Smooth muscle cell (in vitro differentiated cells): Measurements from ENCODE around the gene OR8G5. TPM values are rescaled to one million over a fixed set of nuclear protein-coding genes. Genes with fewer than 3 reads are reported as not detected.

Experiments
- DNase-seq: peaks from one replicate; lab custom pipeline; 2025; ENCODE audit not compliant: unreplicated experiment; lab: John Stamatoyannopoulos, UW
- H2AFZ ChIP-seq: fragments of 200-600 bp; sonication (generic); 2 replicates; pipeline ENCODE4 v1.6.0; 2016; ENCODE audit warnings: antibody characterized with exemption, low read depth, mild to moderate bottlenecking
- H3F3A ChIP-seq: fragments of 200-600 bp; sonication (generic); 2 replicates; pipeline ENCODE4 v1.6.0; 2017; ENCODE audit warnings: antibody characterized with exemption, low read depth
- H3K27ac ChIP-seq: fragments of 200-600 bp; sonication (generic); 2 replicates; pipeline ENCODE4 v1.5.1; 2016; ENCODE audit warnings: low read depth, mild to moderate bottlenecking
- H3K27me3 ChIP-seq: fragments of 200-600 bp; sonication (generic); 2 replicates; pipeline ENCODE4 v1.6.1; 2016; ENCODE audit warnings: low read depth, mild to moderate bottlenecking
- H3K36me3 ChIP-seq: fragments of 200-600 bp; sonication (generic); 2 replicates; pipeline ENCODE4 v1.5.1; 2016; ENCODE audit warnings: low read depth
- H3K4me1 ChIP-seq: fragments of 200-600 bp; sonication (generic); 2 replicates; pipeline ENCODE4 v1.5.1; 2016; ENCODE audit warnings: low read depth
- H3K4me2 ChIP-seq: fragments of 200-600 bp; sonication (generic); 2 replicates; pipeline ENCODE4 v1.6.0; 2016; ENCODE audit warnings: mild to moderate bottlenecking
- H3K4me3 ChIP-seq: fragments of 200-600 bp; sonication (generic); 2 replicates; pipeline ENCODE4 v1.5.1; 2016; ENCODE audit warnings: mild to moderate bottlenecking
- H3K79me2 ChIP-seq: fragments of 200-600 bp; sonication (generic); 2 replicates; pipeline ENCODE4 v1.6.0; 2016; ENCODE audit warnings: low read depth, mild to moderate bottlenecking
- H3K9ac ChIP-seq: fragments of 200-600 bp; sonication (generic); 2 replicates; pipeline ENCODE4 v1.6.0; 2016; ENCODE audit warnings: low read depth
- H3K9me3 ChIP-seq: fragments of 200-600 bp; sonication (generic); replicated peaks from 2 replicates; pipeline ENCODE4 v1.5.1; 2016; ENCODE audit warnings: low read depth
- H4K20me1 ChIP-seq: fragments of 200-600 bp; sonication (generic); 2 replicates; pipeline ENCODE4 v1.6.0; 2016; ENCODE audit warnings: low read depth
- CTCF ChIP-seq: fragments of 200-600 bp; sonication (generic); IDR thresholded peaks from 2 replicates; pipeline ENCODE4 v1.5.1; 2017; ENCODE audit warnings: borderline replicate concordance, mild to moderate bottlenecking, antibody characterized with exemption; ENCODE audit not compliant: insufficient read depth, poor library complexity, severe bottlenecking
- WGBS: methylation state at CpG from one replicate; pipeline ENCODE4 v1.1.7; 2016; ENCODE audit warnings: low lambda C conversion rate; 5-methylcytosine and 5-hydroxymethylcytosine counted together
- polyA plus RNA-seq: library from polyadenylated mRNA; unstranded; fragments of >200 nt; fragmentation: Nextera tagmentation; extraction: Ambion mirVana; gene quantifications from 2 replicates; pipeline ENCODE4 v1.2.1, GENCODE V29; 2016
- total RNA-seq: library from RNA; depleted of rRNA; stranded (reverse); fragments of >200 nt; gene quantifications from 2 replicates; pipeline ENCODE4 v1.2.3, GENCODE V29; 2014

OR8G5 gene
- total RNA-seq: not detected in 2 replicates
- not detected in 2 replicates for polyA plus RNA-seq

GRCh38 chr11:124256076-124256475 lies at the start of gene OR8G5:
Gene OR8G5, plus strand, starts transcription at chr11:124256376. Its CDS starts 8,556 bp downstream, at chr11:124264932.
- no peak within 1 kb of the TSS for H3K4me3 ChIP-seq
- no peak for TF ChIP-seq CTCF
- H3K4me1 ChIP-seq: no peaks in the 10 kb centered on the region
- H3K79me2 ChIP-seq: no peaks in the 10 kb centered on the region
- H3K27ac ChIP-seq: no peak within 1 kb of the TSS
- no peaks in the 10 kb centered on the region for H3K27me3 ChIP-seq
- no peaks in the 10 kb centered on the region for H3K36me3 ChIP-seq
- H3F3A ChIP-seq: no peaks in the 10 kb centered on the region
- no peak within 1 kb of the TSS for H3K9ac ChIP-seq
- H2AFZ ChIP-seq: no peak within 1 kb of the TSS
- WGBS: 79% methylated on average over 4 of the region's 4 CpGs
- no peaks in the 10 kb centered on the region for H3K9me3 ChIP-seq
- no peak within 1 kb of the TSS for H3K4me2 ChIP-seq
- DNase-seq: no peak
- no peaks in the 10 kb centered on the region for H4K20me1 ChIP-seq

GRCh38 chr11:124207102-124207792 lies 48.9 kb upstream of the OR8G5 start:
- H3K36me3 ChIP-seq: no peaks in the 10 kb centered on the region
- no peak overlapping the region for H3K4me2 ChIP-seq
- 82% methylated on average over 6 of the region's 6 CpGs for WGBS
- H3K4me1 ChIP-seq: no peaks in the 10 kb centered on the region
- no peak overlapping the region for H3K9ac ChIP-seq
- no peaks in the 10 kb centered on the region for H3K79me2 ChIP-seq
- H3K9me3 ChIP-seq: no peaks in the 10 kb centered on the region
- no peaks in the 10 kb centered on the region for H3F3A ChIP-seq
- no peaks in the 10 kb centered on the region for H3K27me3 ChIP-seq
- TF ChIP-seq CTCF: no peak
- H3K4me3 ChIP-seq: no peak overlapping the region
- no peaks in the 10 kb centered on the region for H4K20me1 ChIP-seq
- H2AFZ ChIP-seq: no peak overlapping the region
- DNase-seq: no peak
- no peak overlapping the region for H3K27ac ChIP-seq

GRCh38 chr11:124209824-124210357 lies 46.3 kb upstream of the OR8G5 start:
- no peaks in the 10 kb centered on the region for H3K27me3 ChIP-seq
- H3K4me1 ChIP-seq: no peaks in the 10 kb centered on the region
- TF ChIP-seq CTCF: no peak
- no peak overlapping the region for H2AFZ ChIP-seq
- no peaks in the 10 kb centered on the region for H3K79me2 ChIP-seq
- no peak overlapping the region for H3K4me3 ChIP-seq
- no peak overlapping the region for H3K9ac ChIP-seq
- no peak overlapping the region for H3K4me2 ChIP-seq
- 95% methylated on average over 6 of the region's 6 CpGs for WGBS
- no peaks in the 10 kb centered on the region for H3K9me3 ChIP-seq
- H3K27ac ChIP-seq: no peak overlapping the region
- no peaks in the 10 kb centered on the region for H4K20me1 ChIP-seq
- no peak for DNase-seq
- H3F3A ChIP-seq: no peaks in the 10 kb centered on the region
- H3K36me3 ChIP-seq: no peaks in the 10 kb centered on the region

GRCh38 chr11:124210421-124210820 lies 45.8 kb upstream of the OR8G5 start:
- no peaks in the 10 kb centered on the region for H3K79me2 ChIP-seq
- H3K4me2 ChIP-seq: no peak overlapping the region
- no peak for DNase-seq
- H3K4me3 ChIP-seq: no peak overlapping the region
- no peaks in the 10 kb centered on the region for H4K20me1 ChIP-seq
- H3K27ac ChIP-seq: no peak overlapping the region
- no peak overlapping the region for H3K9ac ChIP-seq
- 93% methylated on average over 5 of the region's 5 CpGs for WGBS
- H3F3A ChIP-seq: no peaks in the 10 kb centered on the region
- H3K4me1 ChIP-seq: no peaks in the 10 kb centered on the region
- no peaks in the 10 kb centered on the region for H3K27me3 ChIP-seq
- H3K36me3 ChIP-seq: no peaks in the 10 kb centered on the region
- H2AFZ ChIP-seq: no peak overlapping the region
- no peak for TF ChIP-seq CTCF
- H3K9me3 ChIP-seq: no peaks in the 10 kb centered on the region
